ENCODE measurements around the gene VPS52.
"Not testable (repeated sequence)": the region's sequence is repeated elsewhere in the genome, so short reads cannot be mapped to it uniquely, and the experiment has no call there.

The VPS52 gene

DNA sequence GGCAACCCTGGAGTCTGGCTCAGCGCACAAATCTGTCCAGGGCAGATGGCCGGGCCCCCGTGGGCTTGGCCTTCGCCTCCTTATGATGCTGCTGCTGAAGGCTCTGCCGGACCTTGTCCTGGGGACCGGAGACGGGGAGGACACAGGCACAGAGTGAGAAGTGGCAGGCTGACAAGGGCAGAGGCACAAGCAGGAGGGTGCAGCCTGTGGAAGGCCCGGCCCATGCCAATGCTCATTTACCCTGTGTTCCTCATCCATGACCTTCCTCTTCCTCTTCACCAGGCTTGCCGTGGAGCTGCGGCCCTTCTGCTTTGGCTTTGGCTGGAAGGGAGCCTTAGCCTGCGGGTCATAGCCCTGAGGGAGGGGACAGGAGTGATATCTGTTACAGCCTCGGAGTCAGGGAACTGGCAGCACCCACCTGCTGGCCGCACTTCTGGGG lies 7.6 kb upstream of the VPS52 start:
- DNase-seq (ENCODE audit: low read depth): no peak

DNA sequence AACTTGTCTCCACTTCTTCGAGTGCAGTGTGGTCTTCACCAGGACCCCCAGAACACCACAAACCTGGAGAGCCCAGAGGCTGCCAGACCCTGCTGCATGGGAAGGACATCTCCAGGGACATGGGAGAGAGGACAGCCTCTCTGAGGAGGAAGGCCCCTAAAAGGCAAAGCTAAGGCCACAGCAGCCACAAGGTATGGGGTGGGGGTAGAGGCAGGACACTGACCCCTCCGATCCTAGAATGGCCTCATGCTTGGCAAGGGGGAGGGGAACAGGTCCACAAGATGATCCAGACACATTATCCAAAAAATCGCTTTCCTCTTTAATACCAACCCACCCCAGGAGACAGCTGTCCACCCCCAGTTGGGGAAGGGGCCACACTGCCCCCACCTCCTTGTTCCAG lies 7.1 kb upstream of the VPS52 start:
- no peak for DNase-seq (ENCODE audit: low read depth)

GRCh38 chr6:33278392-33278741 lies 6.7 kb upstream of the VPS52 start:
- no peak for DNase-seq (ENCODE audit: low read depth)

- DNase-seq (ENCODE audit: low read depth): peak; percentile 55
Observed at GRCh38 chr6:33277663-33278391, 6.2 kb upstream of the VPS52 start.

DNA sequence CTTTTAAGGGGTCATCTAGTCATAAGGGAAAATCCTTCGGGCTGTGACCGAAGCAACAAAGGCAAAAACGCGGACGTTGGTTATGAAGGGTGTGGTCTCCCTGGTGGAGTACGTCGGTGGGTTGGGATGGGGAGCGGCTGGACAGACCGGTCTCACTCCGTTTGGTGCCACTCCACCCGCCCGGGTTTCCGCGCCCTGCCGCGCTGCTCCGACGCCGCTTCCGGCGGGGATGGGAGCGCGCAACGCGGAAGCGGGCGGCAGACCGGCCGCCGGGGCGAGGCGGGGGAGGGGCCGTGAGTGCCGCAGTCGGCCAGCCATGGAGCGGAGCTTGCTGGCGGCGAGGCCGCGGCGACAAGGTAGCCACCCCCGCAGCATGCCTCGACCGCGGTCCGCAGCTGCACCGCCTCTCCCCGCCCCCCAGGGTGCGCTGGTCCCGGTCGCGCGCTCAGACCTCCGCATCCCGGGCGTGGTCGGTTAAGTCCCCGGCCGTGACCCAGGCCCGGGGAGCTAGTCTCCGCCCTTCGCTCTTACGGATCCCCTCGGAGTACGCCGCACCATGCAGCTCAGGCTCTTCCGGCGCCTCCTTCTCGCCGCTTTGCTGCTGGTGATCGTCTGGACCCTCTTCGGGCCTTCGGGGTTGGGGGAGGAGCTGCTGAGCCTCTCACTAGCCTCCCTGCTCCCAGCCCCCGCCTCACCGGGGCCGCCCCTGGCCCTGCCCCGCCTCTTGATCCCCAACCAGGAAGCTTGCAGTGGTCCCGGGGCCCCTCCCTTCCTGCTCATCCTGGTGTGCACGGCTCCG lies 5.4 kb upstream of the VPS52 start, which contains the start of gene B3GALT4:
TSS of gene B3GALT4 (plus strand) at position 260 of the 799 bp plus-strand sequence. CDS start at position 557, 297 bp downstream.
- peak; percentile 89 for DNase-seq (ENCODE audit: low read depth)

- no peak for DNase-seq (ENCODE audit: low read depth)
Observed at GRCh38 chr6:33276581-33276863, 4.8 kb upstream of the VPS52 start.

GRCh38 chr6:33275795-33276580 lies 4.3 kb upstream of the VPS52 start:
- not testable (repeated sequence) for DNase-seq (ENCODE audit: low read depth)

DNA sequence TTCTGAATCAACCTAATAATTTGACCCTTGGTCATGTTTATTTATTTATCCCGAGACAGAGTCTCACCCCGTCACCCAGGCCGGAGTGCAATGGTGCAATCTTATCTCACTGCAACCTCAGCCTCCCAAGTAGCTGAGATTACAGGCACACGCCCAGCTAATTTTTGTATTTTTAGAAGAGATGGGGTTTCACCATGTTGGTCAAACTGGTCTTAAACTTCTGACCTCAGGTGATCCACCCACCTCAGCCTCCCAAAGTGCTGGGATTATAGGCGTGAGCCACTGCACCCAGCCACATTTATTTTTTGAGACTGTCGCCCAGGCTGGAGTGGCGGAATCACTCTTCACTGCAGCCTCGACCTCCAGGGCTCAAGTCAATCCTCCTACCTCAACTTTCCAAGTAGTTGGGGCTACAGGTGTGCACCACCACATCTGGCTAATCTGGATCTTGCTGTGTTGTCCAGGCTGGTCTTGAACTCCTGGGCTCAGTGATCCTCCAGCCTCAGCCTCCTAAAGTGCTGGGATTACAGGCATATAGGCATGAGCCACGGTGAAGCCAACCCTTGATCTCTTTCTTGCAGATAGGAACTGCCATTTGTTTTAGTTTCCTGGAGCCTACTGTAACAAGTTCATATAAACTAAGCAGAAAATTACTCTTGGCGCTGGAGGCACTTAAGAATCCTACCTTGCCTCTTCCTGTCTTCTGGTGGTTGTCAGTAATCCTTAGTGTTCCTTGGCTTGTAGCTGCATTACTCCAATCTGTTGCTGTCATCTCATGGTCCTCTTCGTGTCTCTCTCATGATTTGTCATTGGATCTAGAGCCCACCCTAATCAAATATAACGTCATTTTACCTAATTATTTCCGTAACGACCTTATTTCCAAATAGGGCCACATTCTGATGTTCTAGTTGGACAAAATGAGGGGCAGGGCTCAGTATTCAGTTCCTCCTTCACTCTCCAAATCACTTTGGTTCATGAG lies 2.5 kb upstream of the VPS52 start:
- no peak for DNase-seq (ENCODE audit: low read depth)

DNA sequence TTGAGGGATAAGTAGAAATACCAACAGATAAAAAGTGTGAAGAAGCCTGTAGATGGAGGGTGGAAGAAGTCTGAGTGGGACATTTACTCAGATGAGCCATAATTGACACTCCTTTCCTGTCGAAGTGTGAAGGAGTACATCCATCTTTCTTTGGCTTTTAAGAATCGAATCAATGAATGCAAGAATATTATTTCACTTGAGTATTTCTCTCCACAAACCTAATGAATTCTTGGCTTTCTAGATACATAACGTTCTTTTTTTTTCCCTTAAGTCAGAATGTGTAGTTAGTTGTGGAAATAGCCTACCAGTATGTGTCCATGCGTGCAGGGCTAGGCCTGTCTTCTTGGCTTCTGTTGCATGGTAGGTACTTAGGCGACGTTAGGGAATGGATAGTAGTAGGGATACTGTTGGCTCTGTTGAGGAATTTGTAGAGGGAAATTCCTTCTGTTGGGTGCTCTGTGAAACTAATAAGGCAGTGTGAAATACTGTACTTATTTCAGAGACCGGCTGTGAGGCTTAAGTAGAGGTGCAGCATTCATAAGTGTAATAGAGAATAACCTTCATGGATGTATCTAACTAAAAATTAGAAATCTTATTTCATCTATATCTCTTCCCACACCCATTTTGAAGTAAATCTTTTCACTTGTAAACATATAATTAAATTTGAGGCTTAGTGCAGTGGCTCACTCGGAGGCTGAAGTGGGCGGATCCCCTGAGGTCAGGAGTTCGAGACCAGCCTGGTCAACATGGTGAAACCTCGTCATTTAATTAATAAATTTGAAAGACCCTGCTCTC lies 1.6 kb upstream of the VPS52 start:
- DNase-seq (ENCODE audit: low read depth): peak; percentile 31

- DNase-seq (ENCODE audit: low read depth): no peak
Observed at GRCh38 chr6:33272275-33273128, 826 bp upstream of the VPS52 start.

- no peak for DNase-seq (ENCODE audit: low read depth)
Observed at GRCh38 chr6:33271117-33271467, 584 bp downstream of the VPS52 start.

- no peak for DNase-seq (ENCODE audit: low read depth)
Observed at GRCh38 chr6:33264015-33264414, 7.7 kb downstream of the VPS52 start.

DNA sequence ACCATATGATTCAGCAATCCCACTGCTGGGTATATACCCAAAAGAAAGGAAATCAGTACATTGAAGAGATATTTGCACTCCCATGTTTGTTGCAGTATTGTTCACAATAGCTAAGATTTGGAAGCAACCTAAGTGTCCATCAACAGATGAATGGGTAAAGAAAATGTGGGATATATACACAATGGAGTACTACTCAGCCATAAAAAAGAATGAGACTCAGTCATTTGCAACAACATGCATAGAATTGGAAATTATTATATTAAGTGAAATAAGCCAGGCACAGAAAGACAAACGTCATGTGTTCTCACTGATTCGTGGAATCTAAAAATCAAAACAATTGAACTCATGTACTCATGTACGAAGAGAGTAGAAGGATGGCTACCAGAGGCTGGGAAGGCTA lies 9.2 kb downstream of the VPS52 start:
- not testable (repeated sequence) for DNase-seq (ENCODE audit: low read depth)

- no peak for DNase-seq (ENCODE audit: low read depth)
Observed at GRCh38 chr6:33259032-33259431, 12.6 kb downstream of the VPS52 start.

- DNase-seq (ENCODE audit: low read depth): no peak
Observed at GRCh38 chr6:33254591-33254990, 17.1 kb downstream of the VPS52 start.

- peak; percentile 57 for DNase-seq (ENCODE audit: low read depth)
Observed at GRCh38 chr6:33252759-33253158, 18.9 kb downstream of the VPS52 start.

DNA sequence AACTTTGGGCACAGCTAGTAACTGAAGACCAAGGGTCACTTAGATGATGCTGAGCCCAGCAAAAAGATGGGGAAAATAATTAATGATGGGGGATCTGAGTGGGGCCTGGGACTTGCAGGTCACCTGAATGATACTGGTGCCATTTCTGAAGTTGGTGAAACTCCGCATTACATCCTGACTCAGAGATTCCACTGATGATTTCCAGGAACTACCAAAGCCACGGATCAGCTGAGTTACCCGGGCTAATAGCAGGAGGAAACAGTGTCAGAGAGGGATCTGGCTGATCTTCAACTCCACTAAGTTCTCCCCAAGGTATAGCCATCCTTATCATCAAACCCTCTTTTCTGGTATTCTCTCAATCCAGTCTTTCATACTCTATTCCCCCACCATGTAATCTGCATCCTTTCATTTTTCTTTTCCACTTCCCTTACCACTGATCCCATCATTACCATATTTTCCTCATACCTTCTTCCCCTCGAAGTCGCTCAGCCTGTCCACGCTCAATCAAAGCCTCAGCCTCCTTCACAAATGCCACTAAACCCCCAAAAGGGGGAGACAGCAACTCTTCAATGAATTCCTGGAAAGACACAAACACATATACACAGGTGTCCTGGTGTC lies 20.2 kb downstream of the VPS52 start:
- DNase-seq (ENCODE audit: low read depth): no peak

GRCh38 chr6:33250731-33251130 lies 20.9 kb downstream of the VPS52 start:
- DNase-seq (ENCODE audit: low read depth): no peak
